Stimulated activated CD4-positive, alpha-beta T cell treated with anti-CD3 and anti-CD28 coated beads, Interleukin-2, amount 100 ng/mL, for 24 hours (primary cell): Measurements from ENCODE around the gene SERPINF2.
"Not testable (repeated sequence)": the region's sequence is repeated elsewhere in the genome, so short reads cannot be mapped to it uniquely, and the experiment has no call there.

Experiments used
- DNase-seq, 2 donors: peaks; one replicate each; pipeline ENCODE4 v3.0.0-alpha.2; 2020

Gene SERPINF2

DNA sequence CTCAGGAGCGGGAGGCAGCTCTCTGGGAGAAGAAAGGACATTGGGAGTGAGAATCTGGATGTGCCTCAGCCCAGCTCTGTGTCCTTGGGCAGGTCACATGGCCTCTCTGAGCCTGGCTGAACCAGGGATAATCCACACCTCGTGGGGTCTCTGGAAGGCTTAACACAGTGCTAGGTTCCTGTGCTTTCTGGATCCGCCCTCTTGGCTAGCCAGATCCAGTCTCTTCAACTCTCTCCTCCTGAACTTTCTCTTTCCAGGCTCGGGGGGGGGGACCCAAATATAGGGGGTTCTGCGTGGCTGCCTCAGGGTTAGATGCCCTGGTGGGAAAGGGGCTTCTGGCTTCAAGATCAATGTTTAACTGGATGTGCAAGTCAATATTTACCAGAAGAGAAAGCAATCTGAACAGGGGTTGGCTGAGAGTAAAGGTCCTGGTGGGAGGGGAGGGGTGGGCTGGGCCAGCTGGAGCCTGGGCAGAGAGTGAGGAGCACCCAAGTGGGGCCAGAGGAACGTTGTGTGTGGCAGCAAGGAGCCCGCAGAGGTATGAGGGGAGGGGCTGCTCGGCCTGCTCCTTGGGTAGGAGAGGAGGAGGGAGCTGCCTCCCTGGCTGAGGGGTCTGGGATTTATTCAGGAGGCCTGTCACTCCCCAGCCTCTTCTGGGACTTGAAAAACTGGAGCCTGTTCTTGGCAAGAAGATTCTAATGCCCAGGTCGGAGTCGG is at the start of gene SERPINF2:
Gene SERPINF2 (plus strand): TSS at position 501 of the 717 bp plus-strand sequence. CDS start 2,125 bp downstream, outside the sequence.
- DNase-seq: no peak

DNA sequence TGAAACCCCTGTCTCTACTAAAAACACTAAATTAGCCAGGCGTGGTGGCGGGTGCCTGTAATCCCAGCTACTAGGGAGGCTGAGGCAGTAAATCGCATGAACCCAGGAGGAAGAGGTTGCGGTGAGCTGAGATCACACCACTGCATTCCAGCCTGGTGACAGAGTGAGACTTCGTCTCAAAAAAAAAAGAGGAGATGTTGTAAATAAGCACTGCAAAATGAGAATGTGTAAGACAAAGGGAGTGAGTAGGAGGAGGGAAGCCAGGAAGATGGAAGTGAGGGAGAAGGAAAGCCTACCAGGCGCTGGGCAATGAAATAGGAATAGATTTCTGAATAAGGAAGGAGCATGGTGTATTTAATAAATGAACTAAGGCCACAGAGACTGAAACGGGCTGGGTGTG is 49.3 kb upstream of the SERPINF2 start:
- no peak for DNase-seq

DNA sequence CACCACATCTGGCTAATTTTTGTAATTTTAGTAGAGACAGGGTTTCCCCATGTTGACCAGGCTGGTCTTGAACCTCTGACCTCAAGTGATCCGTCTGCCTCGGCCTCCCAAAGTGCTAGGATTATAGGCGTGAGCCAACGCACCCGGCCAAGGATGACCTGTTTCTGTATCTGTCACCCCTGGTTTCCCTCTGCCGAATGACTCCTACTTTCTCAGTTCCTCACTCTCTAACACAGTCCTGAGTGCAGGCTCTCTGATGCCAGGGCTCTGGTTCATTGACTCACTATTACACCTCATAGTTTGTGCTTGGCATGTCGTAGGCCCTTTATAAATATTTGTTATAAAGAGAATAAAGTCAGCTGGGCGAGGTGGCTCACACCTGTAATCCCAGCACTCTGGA is 47.3 kb upstream of the SERPINF2 start:
- no peak for DNase-seq

DNA sequence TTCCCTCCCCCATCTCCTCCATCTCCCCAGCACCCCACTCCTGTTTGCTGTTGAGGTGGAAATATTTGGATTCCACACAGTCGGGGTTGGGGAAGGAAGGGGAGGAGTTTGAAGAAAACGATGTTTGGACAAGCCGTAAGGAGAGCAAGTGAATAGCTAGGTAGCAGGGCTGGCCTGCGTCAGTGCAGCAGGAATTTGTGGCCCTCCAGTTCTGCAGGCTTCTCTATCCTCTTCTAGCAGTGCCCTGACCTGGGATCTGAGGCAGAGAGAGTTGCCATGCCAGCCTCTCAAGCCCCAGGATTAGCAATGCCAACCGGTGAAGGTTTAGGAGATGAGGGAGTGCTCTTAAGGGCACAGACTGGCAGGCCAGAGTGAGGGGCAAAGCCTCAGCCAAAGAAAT is 45.0 kb upstream of the SERPINF2 start:
- DNase-seq: no peak

DNA sequence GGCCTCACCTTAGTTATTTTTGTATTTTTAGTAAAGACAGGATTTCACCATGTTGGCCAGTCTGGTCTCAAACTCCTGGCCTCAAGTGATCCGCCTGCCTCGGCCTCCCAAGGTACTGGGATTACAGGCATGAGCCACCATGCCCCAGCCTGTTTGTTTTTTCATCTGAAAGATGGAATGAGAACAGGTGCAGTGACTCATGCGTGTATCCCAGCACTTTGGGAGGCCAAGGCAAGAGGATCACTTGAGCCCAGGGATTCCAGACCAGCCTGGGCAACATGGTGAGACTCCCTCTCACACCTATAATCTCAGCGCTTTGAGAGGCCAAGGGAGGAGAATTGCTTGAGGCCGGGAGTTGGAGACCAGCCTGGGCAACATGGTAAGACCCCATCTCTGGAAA is 42.8 kb upstream of the SERPINF2 start:
- not testable (repeated sequence) for DNase-seq

DNA sequence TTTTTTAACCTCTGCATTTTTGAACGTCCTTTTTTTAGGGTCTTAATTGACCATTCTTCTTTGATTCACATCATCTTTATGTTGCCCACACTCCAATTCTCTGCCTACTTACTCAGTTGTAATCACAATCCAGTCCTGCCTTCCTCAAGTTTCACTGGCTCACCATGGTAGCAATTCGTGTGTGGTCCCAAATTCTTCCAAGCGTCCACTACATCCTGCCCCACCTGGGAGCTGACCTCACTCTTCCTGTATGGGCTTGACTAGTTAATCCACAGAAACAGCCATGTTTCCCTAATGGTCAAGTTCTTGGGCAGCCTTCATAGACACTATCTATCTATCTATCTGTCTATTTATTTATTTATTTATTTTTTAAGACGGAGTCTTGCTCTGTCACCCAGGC is 39.6 kb upstream of the SERPINF2 start:
- DNase-seq: no peak

DNA sequence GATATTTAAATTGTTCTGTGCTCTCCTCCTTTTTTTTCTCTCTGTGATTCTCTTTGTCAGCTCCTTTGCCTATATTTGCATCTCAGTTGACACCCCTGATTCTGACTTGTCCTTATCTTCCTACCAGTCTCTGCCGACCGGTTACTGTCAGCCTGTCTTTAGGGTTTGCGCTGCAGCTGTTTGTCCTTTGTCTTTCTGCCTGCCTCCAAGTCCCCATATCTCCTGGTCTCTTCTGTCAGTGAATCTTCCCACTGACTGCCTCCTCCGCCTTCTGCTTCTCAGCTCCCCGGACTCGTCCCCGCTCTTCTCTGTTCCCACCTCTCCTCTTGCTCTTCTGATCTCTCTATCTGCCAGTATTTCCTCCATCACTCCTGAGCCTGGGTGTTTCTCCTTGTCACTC is 37.7 kb upstream of the SERPINF2 start:
- no peak for DNase-seq

DNA sequence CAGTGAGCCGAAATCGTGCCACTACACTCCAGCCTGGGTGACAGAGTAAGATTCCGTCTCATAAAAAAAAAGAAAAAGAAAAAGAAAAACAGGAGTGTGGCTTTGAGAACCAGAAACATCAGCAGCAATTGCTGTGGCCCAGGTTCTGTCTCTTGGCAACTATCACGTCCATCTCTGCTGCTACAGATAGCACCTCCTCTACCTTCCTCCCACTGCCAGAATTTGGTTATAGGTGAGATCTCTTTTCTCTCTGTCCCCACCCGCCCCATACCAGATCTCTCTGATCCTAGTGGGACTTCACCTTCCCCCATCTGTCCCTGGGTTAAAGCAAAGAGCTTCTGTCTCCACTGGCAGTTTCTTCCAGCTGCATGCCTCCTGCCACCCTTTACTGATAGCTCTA is 35.6 kb upstream of the SERPINF2 start:
- no peak for DNase-seq

DNA sequence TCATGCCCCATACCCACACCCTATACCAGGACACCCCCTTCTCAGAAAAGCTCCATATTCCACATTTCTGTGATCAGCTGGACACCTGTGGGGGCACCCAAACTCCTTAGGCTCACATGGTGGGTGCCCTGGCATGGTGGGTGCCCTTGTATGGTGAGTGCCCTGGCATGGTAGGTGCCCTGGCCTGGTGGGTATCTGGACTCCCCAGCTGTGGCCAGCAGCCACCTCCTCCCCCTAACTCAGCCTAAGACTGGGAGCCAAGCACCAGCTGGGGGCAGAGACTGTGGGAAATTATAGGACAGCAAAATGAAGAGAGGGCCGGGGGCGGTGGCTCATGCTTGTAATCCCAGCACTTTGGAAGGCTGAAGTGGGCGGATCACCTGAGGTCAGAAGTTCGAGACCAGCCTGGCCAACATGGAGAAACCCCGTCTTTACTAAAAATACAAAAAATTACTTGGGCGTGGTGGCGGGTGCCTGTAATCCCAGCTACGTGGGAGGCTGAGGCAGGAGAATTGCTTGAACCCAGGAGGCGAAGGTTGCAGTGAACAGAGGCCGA is 33.8 kb upstream of the SERPINF2 start:
- DNase-seq: not testable (repeated sequence)

DNA sequence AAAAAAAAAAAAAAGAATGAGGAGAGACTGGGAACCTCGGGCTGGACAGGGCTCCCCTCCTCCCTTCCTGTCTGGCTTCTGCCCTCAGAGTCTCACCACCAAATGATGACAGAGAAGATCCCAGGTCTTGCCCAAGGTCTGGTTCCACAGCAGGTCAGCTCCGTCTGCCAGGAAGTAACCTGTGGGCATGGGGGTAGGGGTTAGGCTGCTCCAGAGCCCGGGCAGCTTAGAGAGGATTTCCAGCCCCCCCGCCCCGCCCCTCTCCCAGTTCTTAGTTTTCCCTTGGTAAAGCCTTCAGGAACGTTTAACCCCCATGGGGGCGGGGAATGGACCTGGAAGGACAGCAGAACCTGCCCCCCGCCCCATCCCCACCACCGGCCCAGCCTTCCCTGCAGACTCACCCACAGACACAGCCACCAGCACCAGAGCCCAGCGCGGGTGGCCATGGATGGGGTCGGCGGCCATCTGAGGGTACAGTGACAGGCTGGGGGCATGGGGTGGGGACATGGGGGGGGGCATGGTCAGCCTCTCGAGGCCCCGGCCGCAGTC is 33.2 kb upstream of the SERPINF2 start:
- no peak for DNase-seq

DNA sequence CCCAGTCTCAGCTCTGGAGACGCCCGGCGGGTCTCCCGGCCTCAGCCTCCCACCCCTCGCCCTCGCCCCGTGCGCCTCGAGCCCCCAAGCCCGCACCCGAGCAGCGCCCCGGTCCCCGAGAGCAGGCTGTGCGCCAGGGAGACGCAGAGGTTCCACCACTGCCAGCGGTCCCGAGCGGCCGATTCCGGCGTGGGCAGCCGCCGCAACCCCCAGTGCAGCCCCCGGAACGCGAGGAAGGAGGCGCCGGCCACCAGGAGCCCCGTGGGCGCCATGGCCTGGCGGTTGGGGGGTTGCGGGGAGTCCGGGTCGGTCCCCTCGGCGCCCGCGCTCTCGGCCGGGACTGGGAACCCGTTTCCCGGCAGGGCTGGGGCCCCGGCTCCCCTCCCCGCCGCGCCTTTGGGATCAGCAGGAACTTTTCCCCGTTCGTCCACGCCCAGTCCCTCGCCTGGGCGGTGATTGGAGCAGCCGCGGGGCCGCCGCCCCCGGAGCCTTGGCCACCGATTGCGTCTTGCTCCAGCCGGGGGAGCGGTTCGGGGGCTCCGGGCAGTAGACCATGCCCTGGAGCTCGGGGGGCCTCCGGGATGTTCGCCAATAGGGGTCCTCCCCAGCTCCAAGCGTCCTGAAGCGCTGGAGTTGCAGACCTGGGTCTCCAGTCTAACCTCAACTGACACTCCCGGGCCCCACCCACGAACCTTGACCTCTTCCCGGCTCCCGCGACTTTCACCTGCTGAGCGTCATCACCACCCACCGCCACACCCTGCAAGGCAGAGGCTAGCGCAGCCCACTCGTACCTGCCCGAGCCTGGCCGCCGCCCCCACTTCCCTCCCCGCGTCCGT is 32.5 kb upstream of the SERPINF2 start, which contains the start of gene TLCD2:
Gene TLCD2 (minus strand): TSS at position 407 of the 836 bp plus-strand sequence. CDS start 135 bp downstream, at position 272.
- DNase-seq: peak in 1 of 2 donors; percentile 27

DNA sequence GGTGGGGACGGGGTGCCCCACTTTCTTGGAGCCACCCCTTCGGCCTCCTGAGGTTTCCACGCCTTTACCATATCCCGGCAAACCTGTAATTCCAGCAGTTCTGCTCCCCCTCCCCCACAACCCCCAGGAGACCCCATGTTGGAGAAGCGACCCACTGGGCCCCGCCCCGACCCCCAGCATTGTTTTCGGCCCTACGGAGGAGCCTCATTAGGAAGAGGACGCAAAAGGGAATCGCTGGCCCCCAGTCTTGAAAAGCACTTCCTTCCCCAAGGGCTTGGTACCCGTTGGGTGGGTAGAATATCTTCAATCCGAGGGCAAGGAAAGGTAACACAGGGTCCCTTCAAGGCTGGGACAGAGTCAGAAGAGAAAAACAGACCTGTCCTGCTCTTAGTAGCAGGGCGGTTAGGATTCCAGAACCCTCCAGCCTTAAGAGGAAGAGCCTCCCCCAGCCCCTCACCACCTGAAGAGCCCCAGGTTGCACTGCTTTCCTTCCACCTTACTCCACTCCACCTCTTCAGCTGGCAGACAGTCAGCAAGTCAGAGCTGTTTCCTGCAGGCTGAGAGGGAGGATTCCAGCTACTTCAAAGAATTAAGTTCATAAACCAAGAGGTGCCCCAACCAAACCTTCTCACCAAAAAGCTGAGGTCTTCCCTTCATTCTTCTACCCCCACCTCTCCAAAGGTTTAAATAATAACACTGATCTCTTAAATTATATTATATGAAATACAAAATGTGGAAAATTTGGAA is 31.7 kb upstream of the SERPINF2 start:
- no peak for DNase-seq

DNA sequence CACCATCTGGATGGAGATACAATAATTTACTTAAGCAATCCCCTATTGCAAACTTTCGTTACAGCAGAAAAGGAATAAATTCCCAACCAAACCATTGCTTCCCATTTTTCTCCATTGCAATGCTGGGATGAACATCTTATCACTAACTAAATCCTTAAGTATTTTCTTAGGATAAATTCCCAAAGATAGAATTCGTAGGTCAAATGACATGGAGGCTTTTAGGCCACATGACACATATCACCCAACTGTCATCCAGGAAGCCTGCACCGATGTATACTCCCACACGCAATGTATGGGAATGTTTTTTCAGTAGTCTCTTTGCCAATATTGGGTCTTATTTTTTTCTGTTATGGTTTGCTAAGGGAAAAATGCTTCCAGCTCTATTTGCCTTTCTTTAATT is 30.9 kb upstream of the SERPINF2 start:
- no peak for DNase-seq

DNA sequence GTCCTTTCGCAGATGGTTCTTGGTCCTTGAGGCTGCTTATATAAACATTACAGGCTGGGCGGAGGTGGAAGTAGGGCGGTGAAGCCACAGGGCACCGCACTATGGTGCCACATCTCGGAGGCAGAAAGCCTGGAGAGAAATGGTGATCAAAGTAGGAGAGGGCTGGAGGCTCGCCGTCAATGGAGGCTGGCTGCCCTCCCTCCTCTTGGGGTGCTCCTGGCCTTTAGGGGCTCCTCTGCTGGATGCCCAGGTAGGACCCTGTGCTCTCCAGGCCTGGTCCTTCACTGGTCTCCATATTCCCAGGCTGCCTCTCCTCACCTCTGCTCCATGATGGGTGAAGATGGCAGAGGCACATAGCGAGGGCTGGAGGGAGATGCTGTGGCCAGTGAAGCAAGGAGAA is 30.4 kb upstream of the SERPINF2 start:
- DNase-seq: no peak

DNA sequence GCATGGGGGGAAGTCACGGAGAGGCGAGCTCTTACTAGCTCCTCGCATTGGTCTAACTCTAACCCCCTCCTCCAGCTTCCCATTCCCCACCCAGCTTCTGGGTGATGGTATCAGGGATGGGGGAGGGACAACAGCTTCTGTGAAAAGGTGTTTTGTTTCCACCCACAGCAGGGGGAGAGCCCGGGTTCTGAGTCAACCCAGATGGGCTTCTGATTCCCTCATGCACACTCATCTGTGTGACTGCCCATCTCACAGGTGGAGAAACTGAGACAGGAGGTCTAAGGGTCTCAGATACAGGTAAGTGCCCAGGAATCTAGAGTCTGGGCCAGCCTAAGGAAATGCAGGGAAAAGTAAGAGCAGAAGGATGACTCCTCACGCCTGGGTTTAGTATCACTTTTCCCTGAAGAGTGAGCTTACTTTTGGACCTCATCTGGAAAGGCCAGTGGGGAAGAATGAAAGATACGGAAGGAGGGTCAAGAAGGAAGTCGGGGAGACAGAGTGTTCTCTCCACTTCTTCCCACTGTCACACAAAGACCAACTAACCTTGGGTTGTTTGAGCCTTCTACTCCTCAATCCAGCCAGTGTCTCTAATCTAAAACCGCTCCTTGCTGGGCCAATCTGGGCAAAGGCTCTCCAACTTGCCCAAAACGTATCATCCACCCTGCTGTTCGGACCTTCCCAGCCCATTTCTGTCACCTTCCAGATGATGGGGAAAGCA is 29.4 kb upstream of the SERPINF2 start:
- DNase-seq: no peak

DNA sequence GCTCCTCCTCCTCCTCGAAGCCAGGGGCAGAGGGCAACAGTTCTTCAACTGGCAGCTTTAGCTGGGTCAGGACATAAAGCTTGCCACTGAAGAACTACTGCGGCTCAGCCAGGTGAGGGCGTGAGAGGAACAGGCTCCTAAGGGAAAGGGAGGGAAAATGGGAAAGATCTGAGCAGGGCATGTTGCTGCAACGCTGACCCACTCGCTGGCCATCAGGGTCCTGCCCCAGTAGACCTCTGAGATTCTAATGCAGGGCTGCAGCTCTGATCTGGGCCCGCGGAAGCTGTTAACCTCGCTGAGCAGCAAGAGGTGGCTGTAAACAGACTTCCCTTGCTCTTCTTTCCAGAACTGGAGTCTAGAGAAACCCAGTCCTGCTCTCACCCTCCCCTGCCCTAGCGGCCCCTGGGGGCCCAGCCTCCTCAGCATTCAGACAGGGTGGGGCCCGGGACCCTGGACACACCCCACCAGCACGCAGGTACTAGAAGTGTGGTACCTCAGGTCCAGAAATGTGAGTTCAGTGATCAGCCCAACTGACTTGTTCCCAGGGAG is 28.7 kb upstream of the SERPINF2 start:
- no peak for DNase-seq

DNA sequence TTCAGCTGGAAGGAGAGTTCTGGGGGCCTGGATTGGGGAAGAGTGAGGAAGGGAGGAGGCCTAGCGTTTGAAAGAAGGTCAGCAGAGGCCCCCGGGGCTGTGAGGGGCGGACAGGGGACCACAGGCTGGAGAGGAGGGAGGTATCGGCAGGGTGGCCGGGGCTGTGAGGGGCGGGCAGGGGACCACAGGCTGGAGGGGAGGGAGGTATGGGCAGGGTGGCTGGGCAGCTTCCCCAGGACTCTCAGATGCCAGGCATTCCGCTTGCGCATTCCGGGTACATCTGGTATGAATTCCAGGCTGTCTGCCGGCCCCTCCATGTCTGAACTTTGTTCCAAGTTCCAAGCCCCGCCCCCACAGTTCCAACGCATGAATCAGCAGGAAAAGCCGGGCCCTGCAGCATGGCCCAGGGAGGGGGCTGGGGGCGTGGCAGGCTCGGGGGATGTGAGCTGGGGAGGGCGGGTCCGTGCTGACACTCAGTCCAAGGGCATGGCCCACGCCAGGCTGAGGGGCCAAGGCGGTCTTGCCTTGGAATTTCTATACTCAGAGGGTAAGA is 28.2 kb upstream of the SERPINF2 start:
- peak in 1 of 2 donors; percentile 44 for DNase-seq

DNA sequence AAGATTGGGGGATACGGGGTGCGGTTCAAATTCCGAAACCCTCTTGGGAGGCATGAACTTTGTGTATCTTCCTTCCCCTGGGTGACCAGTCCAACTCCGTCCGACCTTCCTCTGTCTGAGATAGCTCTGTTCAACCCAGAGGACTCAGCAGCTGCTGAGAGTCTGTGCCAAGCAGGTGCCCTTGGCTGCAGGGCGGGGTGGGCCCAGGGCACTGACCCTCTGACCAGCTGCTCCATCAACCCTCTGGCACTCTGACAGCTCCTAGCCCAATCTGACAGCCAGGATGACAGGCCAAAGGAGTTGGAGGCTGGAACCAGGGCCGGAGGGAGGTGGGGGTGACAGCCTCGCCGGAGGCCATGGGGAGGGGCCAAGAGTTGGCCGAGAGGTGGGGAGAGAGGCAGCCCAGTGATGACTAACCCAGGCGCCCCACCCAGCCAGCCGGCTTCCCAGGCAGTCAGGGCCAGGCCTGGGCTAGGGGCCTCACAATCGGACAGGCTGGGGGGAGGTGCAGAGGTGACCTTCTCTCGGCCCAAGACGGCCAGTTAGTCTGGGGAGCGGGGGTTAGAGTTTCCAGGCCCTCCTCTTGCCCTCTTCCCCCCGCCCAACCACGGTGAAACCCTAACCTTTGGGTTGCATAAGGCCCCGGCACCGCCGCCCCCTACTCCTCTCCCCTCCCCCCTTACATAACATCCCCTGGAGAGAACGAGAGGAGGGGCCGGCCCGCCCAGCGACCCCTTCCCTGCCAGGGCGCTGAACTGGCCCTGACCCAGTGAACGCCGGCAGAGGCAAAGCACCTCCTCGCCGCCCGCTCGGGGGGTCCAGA is 27.5 kb upstream of the SERPINF2 start:
- DNase-seq: peak; percentile 51 to 53

DNA sequence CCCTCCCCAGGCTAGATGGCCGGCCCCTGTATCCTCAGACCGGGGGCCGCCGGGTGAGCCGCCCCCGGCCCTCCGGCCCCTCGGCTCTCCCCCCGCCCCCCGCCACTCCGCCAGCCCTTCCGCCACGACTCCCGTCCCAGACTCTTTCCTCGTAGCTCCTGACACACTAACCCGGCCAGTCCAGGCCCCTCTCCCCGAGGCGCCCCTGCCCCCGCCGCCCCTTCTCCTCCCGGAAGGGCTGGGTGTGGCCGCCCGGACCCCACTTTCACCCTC is 26.9 kb upstream of the SERPINF2 start:
- no peak for DNase-seq

DNA sequence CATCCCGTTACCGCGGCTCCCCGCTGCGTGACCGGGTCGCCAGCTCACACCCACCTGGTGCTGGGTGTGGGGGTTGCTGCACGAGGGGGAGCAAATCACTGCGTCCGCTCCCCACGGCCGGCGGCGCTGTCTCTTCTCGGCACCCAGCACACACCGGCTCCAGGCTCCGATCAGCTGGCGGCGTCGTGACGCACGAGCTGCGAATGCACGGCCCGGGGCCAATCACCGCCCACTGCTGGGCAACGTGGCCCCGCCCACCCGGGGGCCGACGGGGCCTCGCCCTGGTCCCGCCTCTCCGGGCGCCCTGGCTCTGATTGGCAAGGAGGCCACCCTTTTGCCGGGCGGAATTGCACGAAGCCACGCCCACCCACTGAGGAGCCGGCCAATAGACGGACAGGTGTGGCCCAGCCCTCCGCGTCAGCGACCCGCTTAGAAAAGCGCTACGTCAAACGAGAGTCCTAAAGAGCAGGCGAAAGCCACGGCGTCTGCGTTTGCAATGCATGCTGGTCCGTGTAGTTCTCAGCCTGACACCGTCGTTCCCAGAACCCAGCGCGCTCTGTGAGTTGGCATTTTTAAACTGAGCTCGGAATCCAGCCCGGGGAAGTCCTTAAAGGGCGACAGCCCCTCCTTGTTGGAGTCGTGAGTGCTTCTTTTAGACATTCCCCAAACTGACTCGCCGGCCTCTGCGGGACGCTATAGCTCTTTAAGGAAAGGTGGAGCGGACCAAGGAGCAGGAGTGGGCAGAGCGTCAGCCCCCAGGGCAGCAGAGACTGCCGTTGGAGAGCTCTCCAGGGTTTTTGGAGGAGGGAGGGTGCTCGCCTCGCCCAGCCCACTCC is 26.4 kb upstream of the SERPINF2 start:
- peak; percentile 100 for DNase-seq
